HG02610 (cell line): ENCODE results near the gene STK17B.
"Not testable (repeated sequence)": the region's sequence is repeated elsewhere in the genome, so short reads cannot be mapped to it uniquely, and the experiment has no call there.

Experiments used
- ATAC-seq: cut with Tn5 transposase; IDR thresholded peaks from one replicate; pipeline ENCODE4 v1.9.1; 2021; ENCODE audit warnings: mild to moderate bottlenecking, moderate library complexity; ENCODE audit not compliant: unreplicated experiment

Gene STK17B

GRCh38 chr2:196119926-196120325, 51.5 kb downstream of the STK17B start:
- no peak for ATAC-seq

GRCh38 chr2:196117214-196117705, 54.1 kb downstream of the STK17B start:
- no peak for ATAC-seq

DNA sequence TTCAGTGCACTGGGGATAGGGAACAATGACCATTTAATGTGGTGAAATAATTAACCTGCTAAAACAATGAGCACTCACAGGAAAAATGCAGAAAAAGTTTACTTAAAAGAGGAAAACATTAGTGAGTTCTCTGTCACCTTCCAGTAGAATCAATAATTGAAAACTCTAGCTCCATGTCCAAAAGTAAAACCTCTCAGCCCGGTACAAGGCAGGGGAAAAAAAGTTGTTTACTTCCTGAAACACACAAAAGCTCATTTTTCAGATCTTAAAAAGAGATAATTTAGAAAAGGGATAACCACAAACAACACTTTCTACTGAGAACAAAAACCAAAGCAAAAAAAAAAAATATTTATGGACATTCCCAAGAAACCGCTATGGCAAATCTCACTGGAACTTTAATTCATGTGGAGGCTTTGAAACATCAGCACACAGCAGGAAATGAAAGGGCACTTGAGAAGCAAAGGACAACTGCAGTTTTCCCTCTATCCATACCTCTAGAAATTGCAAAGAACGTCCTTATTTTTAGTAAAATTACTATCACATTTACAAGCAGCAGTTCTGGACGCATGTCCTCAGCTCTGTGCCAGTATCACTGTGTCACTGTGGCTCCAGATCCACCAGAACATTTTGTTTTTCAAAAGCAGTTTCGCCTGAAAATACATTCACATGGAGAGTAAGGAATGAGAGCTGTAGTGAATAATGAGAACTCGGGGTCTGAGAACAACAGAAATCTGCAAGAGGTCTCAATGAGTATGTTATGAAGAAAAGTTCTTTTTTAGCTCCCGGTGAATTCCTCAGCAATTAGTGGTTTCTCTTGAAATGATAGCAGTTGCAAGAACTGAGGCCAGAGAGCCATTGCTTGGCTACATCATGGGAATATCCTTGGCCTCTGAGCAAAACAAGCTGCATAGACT, 58.1 kb downstream of the STK17B start:
- no peak for ATAC-seq

GRCh38 chr2:196112418-196113034, 58.9 kb downstream of the STK17B start:
- ATAC-seq, result no peak

- no peak for ATAC-seq
Observed at GRCh38 chr2:196108604-196109003, 62.8 kb downstream of the STK17B start.

DNA sequence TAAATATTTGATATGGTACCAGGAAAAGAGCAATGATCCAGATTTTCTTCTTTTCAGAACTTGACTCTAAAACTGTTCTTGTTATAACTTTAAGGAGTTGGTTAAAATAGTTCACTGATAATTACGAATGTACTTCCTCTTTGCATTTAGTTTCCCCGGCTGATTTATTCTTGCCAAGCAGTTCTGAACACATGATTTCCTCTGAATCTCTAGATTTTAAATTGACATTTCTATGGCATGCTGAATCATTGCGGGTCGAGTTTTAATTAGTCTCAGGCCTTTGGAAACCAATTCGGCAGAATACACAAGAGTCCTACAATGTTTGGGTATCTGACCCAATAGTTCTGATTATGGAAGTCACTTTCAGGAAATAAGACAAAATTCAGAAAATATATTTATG, 65.4 kb downstream of the STK17B start:
- ATAC-seq, result no peak

DNA sequence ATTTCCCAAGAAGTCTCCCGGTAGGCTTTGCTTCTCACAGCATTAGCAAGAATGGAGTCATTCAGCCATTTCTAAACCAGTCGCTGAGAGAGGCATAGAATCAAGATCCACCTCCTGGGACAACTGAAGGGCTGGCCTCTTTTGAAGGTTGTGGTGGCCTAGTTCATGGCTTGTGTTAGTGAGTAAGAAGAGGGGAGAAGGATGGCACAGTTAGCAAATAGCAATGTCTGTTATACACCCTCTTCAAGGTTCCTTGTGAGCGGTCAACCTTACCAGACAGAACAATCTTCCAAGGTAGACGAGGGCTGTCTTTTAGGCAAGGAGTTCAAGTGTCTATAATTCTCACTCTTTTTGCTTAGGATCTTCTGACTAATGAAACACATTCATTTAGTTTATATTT, 67.3 kb downstream of the STK17B start:
- no peak for ATAC-seq

DNA sequence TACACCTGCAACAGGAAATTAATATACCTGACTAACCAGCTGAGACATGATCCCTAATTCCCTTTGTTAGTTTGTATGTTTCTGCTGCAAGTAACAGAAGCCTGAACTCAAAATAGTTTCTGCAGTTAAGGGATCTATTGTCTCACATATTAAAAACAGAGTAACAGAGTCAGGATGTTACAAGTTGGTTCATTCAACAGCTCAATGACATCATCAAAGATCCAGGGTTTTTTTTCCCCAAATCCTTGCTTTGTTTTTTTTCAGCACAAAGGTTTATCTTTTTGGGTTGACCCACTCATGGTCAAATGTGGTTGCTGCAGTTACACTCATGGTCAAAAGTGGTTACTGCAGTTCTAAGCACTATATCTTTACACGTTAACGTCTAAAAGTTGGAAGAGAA, 67.8 kb downstream of the STK17B start:
- no peak for ATAC-seq

- peak; percentile 98 for ATAC-seq
Observed at GRCh38 chr2:196101325-196101991, 69.9 kb downstream of the STK17B start.

DNA sequence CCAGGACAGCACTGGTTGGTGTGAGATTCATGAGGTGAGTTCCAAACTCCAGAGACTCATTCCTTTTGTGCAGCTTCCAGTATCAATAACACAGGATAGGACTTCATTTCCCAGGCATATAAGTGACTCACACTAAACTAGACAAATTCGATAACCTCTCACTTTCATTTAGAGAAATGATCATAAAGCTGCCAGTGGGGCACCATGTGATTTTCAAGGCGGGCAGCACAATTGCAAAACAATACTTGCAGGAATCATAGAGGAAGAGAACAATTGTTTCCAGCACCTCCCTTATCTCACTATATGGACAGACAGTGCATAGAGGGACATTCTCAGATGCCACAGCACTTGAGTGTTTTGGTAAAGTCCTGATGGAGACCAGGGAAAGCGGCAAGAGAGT, 71.5 kb downstream of the STK17B start:
- no peak for ATAC-seq

DNA sequence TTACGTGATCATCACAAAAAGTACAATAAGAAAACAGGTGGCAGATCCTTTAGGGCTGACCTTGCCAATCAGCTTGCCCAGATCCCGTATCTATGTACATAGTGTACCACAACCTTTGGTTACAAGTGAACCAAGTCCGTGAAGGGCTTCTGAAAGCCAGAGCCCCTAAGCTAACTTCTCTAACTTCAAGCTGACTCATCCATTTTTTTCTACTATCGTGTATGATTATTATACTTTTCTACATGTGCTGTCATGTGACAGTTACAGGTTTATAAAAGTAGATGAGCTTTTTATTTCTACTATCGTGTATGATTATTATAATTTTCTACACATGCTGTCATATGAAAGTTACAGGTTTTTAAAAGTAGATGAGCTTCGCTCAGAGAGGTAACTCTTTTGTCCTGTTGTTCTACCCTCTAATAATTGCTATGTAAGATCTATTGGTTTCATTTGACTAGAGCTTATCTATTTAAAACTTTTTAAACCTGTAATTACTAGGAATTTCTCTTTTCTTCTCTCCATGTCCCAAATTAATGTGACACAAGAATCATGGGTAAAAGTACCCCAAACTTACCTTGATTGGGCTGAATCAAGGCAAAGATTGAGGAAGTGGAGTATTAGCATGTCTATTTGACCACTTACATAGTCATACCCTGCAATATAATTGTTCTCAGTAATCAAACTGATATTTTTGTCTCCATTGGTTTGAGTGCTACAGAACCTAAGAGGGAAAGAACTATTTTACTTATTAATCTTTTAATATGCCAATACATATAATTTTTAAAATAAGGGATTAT, 73.3 kb downstream of the STK17B start:
- no peak for ATAC-seq

DNA sequence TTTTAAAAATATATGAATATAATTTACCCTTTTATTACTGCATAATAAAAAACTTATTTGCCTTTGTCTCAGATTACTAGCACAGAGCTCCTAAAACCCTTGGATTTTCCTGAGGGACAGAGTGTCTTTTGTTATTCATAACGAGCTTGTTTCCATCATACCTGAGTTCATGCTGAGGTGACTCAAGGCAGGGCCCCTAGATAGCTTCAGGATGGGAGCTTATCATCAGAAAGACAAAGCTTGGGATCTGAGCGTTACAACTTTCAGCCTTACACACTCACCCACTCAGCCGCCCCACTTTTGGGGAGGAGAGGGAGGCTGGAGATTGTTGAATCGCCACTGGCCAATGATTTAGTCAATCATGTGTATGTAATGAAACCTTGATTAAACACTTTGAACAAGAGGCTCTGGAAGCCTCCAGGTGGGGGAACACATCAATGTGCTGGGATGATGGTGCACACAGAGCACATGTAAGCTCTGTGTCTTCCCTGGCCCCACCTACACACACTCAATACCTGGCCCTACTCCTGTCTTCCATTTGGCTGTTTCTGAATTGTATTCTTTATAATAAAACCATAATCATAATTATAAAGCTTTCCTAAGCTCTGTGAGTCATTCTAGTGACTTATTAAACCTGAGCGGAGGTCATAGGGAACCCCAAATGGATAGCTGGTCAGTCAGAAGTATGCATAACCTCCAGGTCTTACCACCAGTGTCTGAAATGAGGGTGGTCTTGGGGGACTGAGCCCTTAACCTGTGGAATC, 74.2 kb downstream of the STK17B start:
- no peak for ATAC-seq

DNA sequence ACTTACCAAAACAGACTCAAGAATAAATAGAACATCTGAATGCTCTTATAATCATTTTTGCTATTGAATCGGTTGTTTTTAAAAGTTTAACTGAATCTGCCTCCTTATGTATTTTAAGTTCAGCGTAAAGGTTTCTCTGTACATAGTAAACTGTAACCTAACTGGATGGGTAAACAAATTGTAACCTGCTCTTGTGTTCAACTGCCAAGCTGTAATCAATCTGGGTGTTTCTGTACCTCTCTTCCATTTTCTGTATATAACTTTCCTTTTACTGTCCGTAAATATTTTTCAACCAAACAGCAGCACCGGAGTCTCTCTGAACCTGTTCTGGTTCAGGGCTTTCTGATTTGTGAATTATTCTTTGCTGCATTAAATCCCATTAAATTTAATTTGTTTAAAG, 75.1 kb downstream of the STK17B start:
- no peak for ATAC-seq

DNA sequence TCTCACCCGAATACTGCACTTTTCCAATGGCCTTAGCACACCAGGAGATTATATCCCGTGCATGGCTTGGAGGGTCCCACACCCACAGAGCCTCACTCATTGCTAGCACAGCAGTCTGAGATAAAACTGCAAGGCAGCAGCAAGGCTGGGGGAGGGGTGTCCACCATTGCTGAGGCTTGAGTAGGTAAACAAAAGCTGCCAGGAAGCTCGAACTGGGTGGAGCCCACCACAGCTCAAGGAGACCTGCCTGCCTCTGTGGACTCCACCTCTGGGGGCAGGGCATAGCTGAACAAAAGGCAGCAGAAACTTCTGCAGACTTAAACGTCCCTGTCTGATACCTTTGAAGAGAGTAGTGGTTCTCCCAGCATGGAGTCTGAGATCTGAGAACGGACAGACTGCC, 81.9 kb downstream of the STK17B start:
- ATAC-seq, result not testable (repeated sequence)

DNA sequence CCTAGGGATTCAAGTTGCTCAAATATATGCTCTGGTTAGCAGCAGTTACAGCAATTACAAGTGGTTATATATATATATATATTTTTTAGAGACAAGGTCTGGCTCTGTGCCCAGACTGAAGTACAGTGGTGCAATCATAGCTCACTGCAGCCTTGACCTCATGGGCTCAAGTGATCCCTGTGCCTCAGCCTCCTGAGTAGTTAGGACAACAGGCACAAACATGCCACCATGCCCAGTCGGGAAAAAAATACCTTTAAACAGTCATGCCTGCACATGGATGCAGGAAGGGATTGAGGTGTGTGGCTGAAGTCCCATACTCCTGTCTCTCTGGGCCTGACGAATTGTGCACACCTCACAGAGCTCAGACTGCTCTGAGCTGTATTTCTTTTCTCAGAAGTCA, 83.2 kb downstream of the STK17B start:
- ATAC-seq, result no peak

DNA sequence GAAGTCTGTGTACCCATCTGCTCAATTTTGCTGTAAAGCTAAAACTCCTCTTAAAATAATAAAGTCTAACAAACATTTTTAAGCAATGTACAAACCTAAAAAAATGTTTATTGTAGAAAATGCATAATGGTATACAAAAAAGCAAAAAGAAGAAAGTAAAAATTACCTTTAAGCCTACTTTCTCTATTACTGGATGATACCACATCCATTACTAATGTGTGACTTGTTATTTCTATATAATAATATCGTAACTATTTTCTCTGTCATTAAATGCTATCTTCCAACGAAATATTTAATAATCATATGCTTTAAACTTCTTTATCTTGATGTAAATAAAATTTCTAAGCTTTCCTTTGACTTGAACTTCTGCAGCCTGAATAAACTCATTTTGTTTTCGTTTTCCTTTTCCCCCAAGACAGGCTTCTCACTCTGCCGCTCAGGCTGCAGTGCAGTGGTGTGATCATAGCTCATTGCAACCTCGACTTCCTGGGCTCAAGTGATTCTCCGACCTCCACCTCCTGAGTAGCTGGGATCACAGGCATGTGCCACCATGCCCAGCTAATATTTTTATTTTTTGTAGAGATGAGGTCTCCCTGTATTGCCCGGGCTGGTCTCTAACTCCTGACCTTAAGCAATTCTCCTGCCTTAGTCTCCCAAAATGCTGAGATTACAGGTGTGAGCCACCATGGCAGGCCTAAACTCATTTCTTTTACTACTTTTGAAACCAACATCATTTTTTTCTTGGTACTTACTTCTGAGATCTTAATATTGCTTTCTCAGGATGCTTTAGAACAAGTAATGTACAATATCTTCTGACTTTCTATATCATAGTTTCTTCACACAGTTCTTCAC, 84.6 kb downstream of the STK17B start:
- ATAC-seq, result no peak

- no peak for ATAC-seq
Observed at GRCh38 chr2:196083601-196084000, 87.8 kb downstream of the STK17B start.
